HG03457 (cell line): ENCODE data around the gene SIM2.

Source experiments
- ATAC-seq: cut with Tn5 transposase; IDR thresholded peaks from one replicate; pipeline ENCODE4 v1.9.1; 2021; ENCODE audit warnings: moderate number of reproducible peaks; ENCODE audit not compliant: unreplicated experiment

Gene SIM2

DNA sequence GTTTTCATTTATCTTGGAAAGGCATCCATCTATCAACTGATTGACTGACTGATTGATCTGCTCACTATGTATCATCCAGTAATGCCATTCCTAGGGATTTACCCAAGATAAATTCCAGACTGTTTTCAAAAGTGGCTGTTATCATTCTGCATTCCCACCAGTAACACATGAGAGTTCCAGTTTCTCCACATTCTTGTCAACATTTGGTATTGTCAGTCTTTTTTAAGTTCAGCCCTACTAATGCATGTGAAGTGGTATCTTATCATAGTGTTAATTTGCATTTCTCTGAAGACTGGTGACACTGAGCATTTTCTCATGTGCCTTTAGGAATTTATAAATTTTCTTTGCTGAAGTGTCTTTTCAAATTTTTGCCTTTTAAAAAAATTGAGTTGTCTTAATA, 99.6 kb downstream of the SIM2 start:
- no peak for ATAC-seq
